Fibroblast of mammary gland (primary cell): ENCODE data around the gene PPP6R2.

ENCODE experiments used
- DNase-seq: peaks from one replicate; pipeline ENCODE4 v3.0.0-alpha.2; 2010; ENCODE audit warnings: low read depth
- H3K4me3 ChIP-seq: 2 replicates; pipeline ENCODE4 v1.5.1; 2011; ENCODE audit warnings: low read depth, mild to moderate bottlenecking, low read length, moderate library complexity; ENCODE audit not compliant: control insufficient read depth
- TF ChIP-seq, protein P1 (sequence below): conservative IDR thresholded peaks from 2 replicates; pipeline ENCODE4 v1.5.1; 2011; ENCODE audit warnings: low read depth, low read length, inconsistent platforms; ENCODE audit not compliant: control insufficient read depth, insufficient read depth

Gene PPP6R2

GRCh38 chr22:50487290-50488005 lies 144.3 kb downstream of the PPP6R2 start:
- TF ChIP-seq, protein P1, sequence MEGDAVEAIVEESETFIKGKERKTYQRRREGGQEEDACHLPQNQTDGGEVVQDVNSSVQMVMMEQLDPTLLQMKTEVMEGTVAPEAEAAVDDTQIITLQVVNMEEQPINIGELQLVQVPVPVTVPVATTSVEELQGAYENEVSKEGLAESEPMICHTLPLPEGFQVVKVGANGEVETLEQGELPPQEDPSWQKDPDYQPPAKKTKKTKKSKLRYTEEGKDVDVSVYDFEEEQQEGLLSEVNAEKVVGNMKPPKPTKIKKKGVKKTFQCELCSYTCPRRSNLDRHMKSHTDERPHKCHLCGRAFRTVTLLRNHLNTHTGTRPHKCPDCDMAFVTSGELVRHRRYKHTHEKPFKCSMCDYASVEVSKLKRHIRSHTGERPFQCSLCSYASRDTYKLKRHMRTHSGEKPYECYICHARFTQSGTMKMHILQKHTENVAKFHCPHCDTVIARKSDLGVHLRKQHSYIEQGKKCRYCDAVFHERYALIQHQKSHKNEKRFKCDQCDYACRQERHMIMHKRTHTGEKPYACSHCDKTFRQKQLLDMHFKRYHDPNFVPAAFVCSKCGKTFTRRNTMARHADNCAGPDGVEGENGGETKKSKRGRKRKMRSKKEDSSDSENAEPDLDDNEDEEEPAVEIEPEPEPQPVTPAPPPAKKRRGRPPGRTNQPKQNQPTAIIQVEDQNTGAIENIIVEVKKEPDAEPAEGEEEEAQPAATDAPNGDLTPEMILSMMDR = no peak
- no peak overlapping the region for H3K4me3 ChIP-seq
- DNase-seq = no peak

DNA sequence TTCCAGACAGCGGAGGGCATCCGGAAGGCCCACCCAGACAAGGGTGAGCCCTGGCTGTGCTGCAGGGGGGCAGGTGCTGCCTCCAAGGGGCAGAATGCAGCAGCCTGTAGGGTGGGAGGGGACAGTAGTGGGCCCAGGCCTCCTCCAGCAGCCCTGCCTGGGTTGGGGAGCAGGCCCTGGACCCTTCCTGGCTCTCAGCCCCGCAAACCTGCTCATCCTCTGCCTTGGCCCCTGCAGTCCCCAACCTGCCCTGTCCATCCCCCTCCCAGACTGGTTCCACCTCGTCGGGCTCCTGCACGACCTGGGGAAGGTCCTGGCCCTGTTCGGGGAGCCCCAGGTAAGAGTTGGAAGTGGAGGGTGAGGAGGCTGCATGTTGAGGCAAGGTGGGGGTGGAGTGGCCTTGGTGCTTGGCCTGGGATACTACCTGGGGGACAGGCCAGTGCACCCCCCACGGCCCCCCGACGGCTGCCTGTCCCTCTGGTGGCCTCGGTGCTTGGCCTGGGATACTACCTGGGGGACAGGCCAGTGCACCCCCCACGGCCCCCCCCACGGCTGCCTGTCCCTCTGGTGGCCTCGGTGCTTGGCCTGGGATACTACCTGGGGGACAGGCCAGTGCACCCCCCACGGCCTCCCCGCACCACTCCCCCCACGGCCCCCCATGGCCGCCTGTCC lies 145.0 kb downstream of the PPP6R2 start:
- no peak overlapping the region for H3K4me3 ChIP-seq
- no peak for DNase-seq
- TF ChIP-seq, protein P1 = no peak

DNA sequence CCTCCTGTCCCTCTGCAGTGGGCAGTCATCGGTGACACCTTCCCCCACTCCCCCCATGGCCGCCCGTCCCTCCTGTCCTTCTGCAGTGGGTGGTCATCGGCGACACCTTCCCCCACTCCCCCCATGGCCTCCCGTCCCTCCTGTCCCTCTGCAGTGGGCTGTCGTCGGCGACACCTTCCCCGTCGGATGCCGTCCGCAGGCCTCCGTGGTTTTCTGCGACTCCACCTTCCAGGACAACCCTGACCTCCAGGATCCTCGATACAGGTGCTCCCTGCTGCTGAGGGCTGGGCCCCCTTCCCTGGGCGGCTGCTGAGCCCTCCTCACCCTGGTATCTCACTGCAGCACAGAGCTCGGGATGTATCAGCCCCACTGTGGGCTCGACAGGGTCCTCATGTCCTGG lies 145.8 kb downstream of the PPP6R2 start:
- DNase-seq = no peak
- TF ChIP-seq, protein P1 = no peak
- no peak overlapping the region for H3K4me3 ChIP-seq

GRCh38 chr22:50489363-50490243 lies 146.5 kb downstream of the PPP6R2 start:
- no peak overlapping the region for H3K4me3 ChIP-seq
- DNase-seq = no peak
- TF ChIP-seq, protein P1 = no peak

DNA sequence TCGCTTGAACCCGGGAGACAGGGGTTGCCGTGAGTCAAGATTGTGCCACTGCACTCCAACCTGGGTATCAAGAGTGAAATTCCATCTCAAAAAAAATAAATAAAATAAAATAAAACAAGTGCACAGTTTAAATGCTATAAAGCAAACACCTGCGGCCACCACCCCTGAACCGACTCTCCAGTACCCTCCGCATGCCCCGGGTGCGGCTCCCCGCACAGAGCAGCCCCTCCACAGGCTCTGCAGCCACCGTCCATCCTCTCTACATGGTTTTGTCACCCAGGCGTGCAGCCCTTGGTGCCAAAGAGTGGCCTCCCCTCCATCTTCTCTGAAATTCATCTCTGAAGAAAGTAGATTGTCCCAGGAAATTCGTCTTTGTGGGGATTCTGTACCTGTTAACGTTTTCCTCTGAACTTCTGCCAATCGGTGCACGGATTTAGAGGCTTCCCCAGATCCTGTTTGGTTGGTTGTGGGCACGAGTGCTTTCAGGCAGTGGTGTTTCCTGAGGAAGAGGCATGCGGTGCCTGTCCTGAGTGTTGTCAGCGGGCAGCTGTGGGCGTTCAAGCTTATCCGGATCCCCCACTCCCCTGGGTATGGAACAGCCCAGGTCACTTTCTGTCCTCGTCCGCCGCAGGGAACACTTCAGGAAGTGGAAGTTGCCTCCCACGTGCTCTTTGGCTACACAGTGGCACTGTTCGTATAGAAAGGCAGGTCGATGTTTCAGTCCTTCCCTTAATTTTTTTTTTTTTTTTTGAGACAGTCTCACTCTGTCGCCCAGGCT lies 147.6 kb downstream of the PPP6R2 start:
- TF ChIP-seq, protein P1 = no peak
- no peak overlapping the region for H3K4me3 ChIP-seq
- DNase-seq = no peak
